ENCODE results near the gene RFT1. TPM values are rescaled to one million over a fixed set of nuclear protein-coding genes. Genes with fewer than 3 reads are reported as not detected.
A peak's percentile ranks its signal among the peaks of the same experiment; 100 is the strongest.

RFT1 gene
- total RNA-seq, 4 donors from 2014 or later, result 6.8 to 10.3 (median 9.0) TPM

- Histone ChIP-seq H3K9me3 (no peaks in the 10 kb centered on the region), H3K36me3 (no peaks in the 10 kb centered on the region), H3K27ac (replicated peaks in 1 of 4) (peak overlapping the region; percentile 90 to 95 (median 94)), H3K4me3 (peak overlapping the region in 2 of 4 donors; percentile 8 to 97), H3K4me1 (peaks cover 6 to 44% (median 37%) of the 10 kb centered on the region in 4 donors), H3K27me3 (no peaks in the 10 kb centered on the region)
- intact Hi-C loops (cut with DNase I), result no loop called here
- TF ChIP-seq CTCF (IDR thresholded peaks at IDR 0.05) (no peak), POLR2AphosphoS5 (IDR thresholded peaks at IDR 0.05) (no peak), POLR2A (IDR thresholded peaks at IDR 0.05; ENCODE audit: low read depth) (no peak), EP300 (IDR thresholded peaks at IDR 0.05) (no peak)
- DNase-seq (ENCODE audit: extremely low spot score), result no peak
- WGBS, result 90% methylated on average over 2 of the region's 2 CpGs
These were observed 86.5 kb downstream of the RFT1 start for GRCh38 chr3:53043738-53044137.

- H3K36me3 ChIP-seq, result no peaks in the 10 kb centered on the region
- 81% methylated on average over 3 of the region's 3 CpGs for WGBS
- intact Hi-C loops (cut with DNase I), result no loop called here
- no peaks in the 10 kb centered on the region for H3K27me3 ChIP-seq
- H3K4me3 ChIP-seq, result no peak overlapping the region
- peaks cover 6 to 44% (median 37%) of the 10 kb centered on the region in 4 donors for H3K4me1 ChIP-seq
- H3K9me3 ChIP-seq, result no peaks in the 10 kb centered on the region
- no peak overlapping the region for H3K27ac ChIP-seq (replicated peaks in 1 of 4)
- DNase-seq (ENCODE audit: extremely low spot score), result no peak
- no peak for TF ChIP-seq EP300 (IDR thresholded peaks at IDR 0.05)
These were observed 87.6 kb downstream of the RFT1 start for GRCh38 chr3:53042651-53043050.

GRCh38 chr3:53040351-53040820 lies 89.8 kb downstream of the RFT1 start:
- Histone ChIP-seq H3K27ac (replicated peaks in 1 of 4) (no peak overlapping the region), H3K9me3 (no peaks in the 10 kb centered on the region), H3K36me3 (no peaks in the 10 kb centered on the region), H3K4me1 (peaks cover 0 to 43% (median 37%) of the 10 kb centered on the region in 4 donors), H3K4me3 (no peak overlapping the region), H3K27me3 (no peaks in the 10 kb centered on the region)
- intact Hi-C loops (cut with DNase I), result no loop called here
- TF ChIP-seq POLR2AphosphoS5 (IDR thresholded peaks at IDR 0.05) (no peak), POLR2A (IDR thresholded peaks at IDR 0.05; ENCODE audit: low read depth) (no peak), CTCF (IDR thresholded peaks at IDR 0.05) (no peak), EP300 (IDR thresholded peaks at IDR 0.05) (no peak)
- peak; percentile 37 for DNase-seq (ENCODE audit: extremely low spot score)

GRCh38 chr3:53039376-53039752 lies 90.9 kb downstream of the RFT1 start:
- intact Hi-C loops (cut with DNase I), result no loop called here
- no peaks in the 10 kb centered on the region for H3K27me3 ChIP-seq
- no peaks in the 10 kb centered on the region for H3K36me3 ChIP-seq
- H3K9me3 ChIP-seq, result no peaks in the 10 kb centered on the region
- H3K27ac ChIP-seq (replicated peaks in 1 of 4), result no peak overlapping the region
- peak; percentile 5 for DNase-seq (ENCODE audit: extremely low spot score)
- TF ChIP-seq POLR2A (IDR thresholded peaks at IDR 0.05; ENCODE audit: low read depth), result no peak
- TF ChIP-seq POLR2AphosphoS5 (IDR thresholded peaks at IDR 0.05), result no peak
- TF ChIP-seq CTCF (IDR thresholded peaks at IDR 0.05), result no peak
- TF ChIP-seq EP300 (IDR thresholded peaks at IDR 0.05), result no peak
- peaks cover 0 to 44% (median 37%) of the 10 kb centered on the region in 4 donors for H3K4me1 ChIP-seq
- 83% methylated on average over 2 of the region's 2 CpGs for WGBS
- H3K4me3 ChIP-seq, result no peak overlapping the region

- DNase-seq (ENCODE audit: extremely low spot score), result no peak
- Histone ChIP-seq H3K4me3 (no peak overlapping the region), H3K36me3 (no peaks in the 10 kb centered on the region), H3K27ac (replicated peaks in 1 of 4) (no peak overlapping the region), H3K9me3 (no peaks in the 10 kb centered on the region), H3K4me1 (peaks cover 0 to 39% (median 32%) of the 10 kb centered on the region in 4 donors), H3K27me3 (no peaks in the 10 kb centered on the region)
- intact Hi-C loops (cut with DNase I), result no loop called here
- TF ChIP-seq POLR2AphosphoS5 (IDR thresholded peaks at IDR 0.05) (no peak), CTCF (IDR thresholded peaks at IDR 0.05) (no peak), EP300 (IDR thresholded peaks at IDR 0.05) (no peak), POLR2A (IDR thresholded peaks at IDR 0.05; ENCODE audit: low read depth) (no peak)
- 89% methylated on average over 5 of the region's 5 CpGs for WGBS
These were observed 91.4 kb downstream of the RFT1 start for GRCh38 chr3:53038679-53039375.

Other genes starting within 250 kb of the RFT1 start
- 10 to 100 TPM; 10.4 to 23.6 (median 14.7) TPM for gene STIMATE, start 232.9 kb downstream of the RFT1 start, total RNA-seq
- 10 to 100 TPM; 15.4 to 27.6 (median 21.4) TPM for gene SFMBT1, start 84.4 kb downstream of the RFT1 start, total RNA-seq
- gene PRKCD, start 30.8 kb upstream of the RFT1 start, total RNA-seq, result 10 to 100 TPM in 3 of 4 donors, 1 to 10 TPM in 1; 7.0 to 16.7 (median 12.4) TPM
- gene TKT, start 125.6 kb upstream of the RFT1 start, total RNA-seq, result 100 to 1,000 TPM; 295 to 524 (median 378) TPM
- gene DCP1A, start 217.1 kb upstream of the RFT1 start, total RNA-seq, result 10 to 100 TPM; 17.0 to 26.4 (median 20.5) TPM

All from esophagus muscularis mucosa (tissue), 4 donors.